Colon (tissue), 2 donors: ENCODE measurements around the gene TBXAS1.
"Not testable (repeated sequence)": the region's sequence is repeated elsewhere in the genome, so short reads cannot be mapped to it uniquely, and the experiment has no call there.

ENCODE experiments used
- FAIRE-seq: peaks from 2 replicates; lab custom pipeline; 2012; peaks lifted over from hg19 to GRCh38; lab: Jason Lieb, UNC
- donor health status: control.
- donor health status: control.

TBXAS1 gene

DNA sequence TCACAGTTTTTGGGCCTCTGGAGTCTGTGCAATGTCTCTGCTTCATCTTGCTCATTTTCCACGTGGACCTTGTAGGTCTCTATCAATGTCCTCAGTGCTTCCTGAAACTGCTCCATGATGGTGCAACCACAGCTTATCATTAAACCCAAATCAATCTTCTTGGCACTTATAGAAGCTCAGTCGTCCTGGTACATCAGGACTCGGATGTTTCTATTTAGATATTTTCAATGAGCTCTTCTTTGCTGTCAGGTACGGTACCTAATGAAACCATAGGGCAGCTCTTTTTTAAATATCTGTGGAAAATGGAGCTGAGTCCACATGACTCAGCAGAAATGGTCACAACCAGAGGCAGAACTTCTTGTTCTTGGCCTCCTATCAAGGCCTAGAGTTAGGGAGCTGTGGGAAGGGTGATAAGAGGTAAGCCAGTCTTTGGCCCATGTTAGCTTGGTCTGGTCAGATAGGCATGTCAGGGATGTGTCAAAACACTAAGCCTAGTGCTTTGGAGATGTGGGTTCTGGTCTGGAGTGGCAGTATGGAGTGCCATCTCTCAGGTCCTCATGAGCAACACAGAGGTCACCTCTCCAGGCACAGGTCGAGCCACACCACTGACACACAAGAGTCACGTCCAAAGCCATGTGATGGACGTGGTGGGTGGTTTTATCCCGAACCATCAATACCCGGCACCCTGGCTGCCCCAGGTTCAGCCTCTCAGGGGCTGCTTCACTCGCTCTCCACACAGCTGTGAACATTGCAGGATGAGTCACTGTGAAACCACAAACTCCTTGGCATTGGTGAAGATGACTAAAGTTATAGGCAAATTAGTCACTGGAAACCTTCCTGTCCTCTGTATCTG lies 87.0 kb downstream of the TBXAS1 start:
- FAIRE-seq: no peak

DNA sequence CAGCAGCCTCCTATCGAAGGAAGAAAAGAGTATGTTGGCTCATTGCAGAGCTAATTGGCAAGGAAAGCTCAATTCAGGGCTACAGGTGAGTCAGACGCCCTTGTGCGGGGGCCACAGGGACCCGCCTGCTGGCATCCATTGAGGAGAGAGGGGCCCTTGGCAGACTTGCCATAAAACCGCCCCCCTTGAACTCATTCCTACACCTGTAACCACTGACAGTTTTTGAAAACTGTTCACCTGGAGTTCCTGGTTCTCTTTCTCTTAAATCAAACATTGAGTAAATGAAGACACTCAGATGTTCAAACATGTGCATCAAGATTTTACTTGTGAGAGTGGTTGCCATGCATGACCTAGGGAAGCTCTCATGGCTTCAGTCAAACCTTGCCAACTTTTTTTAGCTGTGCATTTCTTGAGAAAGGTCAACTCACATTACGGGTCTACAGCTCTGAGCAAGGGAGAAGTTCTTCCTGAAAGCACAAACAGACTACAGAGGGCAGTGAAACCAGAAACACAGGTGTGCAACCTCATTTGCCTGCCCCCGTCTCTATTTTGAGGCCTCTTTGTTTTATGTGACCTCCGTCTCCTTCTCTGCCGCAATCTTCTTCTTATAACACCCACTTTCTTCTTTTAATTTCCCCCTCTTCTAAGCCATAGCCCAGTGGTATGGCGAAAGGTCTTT lies 87.8 kb downstream of the TBXAS1 start:
- no peak for FAIRE-seq

DNA sequence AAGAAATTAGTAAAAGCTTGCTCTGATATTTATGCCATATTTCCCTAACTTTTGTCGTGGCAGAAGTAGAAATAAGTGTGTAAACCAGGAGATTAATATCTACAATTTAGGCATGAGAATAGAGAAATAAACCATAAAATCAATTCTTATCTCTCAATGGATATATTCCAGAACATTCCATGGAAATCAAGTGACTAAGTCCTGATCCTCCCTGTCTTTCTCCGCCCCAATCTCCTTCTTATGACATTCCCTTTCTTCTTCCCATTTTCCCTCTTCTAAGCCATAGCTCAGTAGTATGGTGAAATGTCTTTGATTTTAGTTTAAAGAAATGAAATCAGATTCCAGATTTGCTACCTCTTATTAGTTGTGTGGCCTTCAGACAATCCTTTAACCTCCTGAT lies 88.8 kb downstream of the TBXAS1 start:
- FAIRE-seq: no peak

DNA sequence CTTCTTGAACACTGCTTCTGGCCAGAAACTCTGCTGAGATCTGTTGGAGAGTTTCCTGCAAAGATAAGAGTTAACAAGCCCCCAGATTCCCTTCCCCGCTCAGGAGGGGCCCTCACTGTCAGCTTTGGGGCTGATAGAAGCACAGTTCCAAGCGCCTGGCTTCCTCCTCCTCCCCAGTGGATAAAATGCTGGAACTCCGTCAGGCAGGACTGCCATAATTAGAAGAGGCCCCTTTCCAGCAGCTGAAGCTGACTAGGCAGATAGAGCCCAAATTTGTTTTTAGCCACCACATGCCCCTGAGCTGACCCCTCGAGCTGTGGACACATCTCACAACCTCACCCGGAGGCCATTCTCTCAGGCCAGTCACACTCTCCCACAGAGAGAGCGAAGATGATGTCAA lies 89.4 kb downstream of the TBXAS1 start:
- FAIRE-seq: no peak

DNA sequence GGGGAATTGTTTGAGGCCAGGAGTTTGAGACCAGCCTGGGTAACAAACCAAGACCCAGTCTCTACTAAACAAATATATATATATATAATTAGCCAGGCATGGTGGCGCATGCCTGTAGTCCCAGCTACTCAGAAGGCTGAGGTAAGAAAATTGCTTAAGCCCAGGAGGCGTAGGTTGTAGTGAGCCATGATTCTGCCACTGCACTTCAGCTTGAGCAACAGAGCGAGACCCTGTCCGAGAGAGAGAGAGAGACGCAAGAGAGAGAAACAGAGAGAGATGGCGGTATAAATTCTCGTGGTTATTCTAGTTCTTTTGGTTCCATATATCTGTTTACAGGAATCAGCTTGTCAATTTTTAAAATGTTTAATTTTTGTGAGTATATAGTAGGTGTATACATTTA lies 94.0 kb downstream of the TBXAS1 start:
- FAIRE-seq: no peak

DNA sequence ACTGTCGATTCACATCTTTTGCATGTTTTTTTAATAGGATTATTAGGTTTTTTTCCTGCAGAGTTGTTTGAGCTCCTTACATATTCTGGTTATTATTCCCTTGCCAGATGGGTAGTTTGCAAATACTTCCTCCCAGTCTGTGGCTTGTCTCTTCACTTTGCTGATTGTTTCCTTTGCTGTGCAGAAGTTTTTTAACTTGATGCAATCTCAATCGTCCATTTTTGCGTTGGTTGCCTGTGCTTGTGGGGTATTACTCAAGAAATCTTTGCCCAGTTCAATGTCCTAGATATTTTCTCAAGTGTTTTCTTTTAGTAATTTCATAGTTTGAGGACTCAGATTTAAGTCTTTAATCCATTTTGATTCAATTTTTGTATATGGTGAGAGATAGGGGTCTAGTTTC lies 95.4 kb downstream of the TBXAS1 start:
- FAIRE-seq: no peak

DNA sequence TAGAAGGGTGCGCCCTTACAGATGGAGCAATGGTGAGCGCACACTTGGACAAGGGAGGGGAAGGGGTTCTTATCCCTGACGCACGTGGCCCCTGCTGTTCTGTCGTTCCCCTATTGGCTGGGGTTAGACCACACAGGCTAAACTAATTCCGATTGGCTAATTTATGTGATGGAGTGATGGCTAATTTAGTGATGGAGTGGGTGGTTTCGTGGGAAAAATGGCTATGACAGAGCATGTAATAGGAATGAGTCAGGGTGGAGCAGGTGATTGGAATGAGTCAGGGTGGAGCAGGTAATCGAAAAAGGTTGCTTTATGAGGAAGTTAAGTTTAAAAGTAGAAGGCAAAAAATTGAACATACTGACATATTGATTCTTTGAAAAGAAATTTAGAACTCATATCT lies 100.2 kb downstream of the TBXAS1 start:
- FAIRE-seq: not testable (repeated sequence)

DNA sequence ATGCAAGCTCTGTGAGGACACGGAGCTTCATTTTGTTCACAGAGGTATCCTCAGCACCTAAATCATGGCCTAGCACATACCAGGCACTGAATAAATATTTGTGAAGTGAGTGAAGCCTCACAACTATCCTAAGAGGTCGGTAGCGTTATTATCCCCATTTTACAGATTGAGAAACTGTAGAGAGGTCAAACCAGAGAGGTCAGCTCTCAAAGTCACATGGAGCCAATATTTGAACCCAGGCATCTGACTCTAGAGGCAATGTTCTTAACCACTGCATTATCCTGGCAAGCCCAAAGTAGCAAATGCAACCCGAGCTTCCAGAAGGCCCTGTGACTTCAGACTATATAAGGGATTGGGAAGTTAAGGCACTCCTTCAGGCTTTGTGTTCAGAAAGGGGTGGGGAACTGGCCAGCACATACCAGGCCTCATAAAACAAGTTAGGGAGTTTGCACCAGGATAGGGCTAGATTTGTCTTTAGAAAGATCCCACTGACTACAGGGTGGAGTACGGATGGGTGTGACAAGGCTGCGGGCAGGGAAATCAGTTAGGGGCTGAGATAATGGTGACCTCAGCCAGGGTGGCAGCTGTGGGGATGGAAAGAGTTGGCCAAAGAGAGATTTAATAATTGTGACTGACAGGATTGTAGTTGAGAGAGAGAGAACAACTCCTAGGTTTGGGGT lies 101.4 kb downstream of the TBXAS1 start:
- FAIRE-seq: no peak

DNA sequence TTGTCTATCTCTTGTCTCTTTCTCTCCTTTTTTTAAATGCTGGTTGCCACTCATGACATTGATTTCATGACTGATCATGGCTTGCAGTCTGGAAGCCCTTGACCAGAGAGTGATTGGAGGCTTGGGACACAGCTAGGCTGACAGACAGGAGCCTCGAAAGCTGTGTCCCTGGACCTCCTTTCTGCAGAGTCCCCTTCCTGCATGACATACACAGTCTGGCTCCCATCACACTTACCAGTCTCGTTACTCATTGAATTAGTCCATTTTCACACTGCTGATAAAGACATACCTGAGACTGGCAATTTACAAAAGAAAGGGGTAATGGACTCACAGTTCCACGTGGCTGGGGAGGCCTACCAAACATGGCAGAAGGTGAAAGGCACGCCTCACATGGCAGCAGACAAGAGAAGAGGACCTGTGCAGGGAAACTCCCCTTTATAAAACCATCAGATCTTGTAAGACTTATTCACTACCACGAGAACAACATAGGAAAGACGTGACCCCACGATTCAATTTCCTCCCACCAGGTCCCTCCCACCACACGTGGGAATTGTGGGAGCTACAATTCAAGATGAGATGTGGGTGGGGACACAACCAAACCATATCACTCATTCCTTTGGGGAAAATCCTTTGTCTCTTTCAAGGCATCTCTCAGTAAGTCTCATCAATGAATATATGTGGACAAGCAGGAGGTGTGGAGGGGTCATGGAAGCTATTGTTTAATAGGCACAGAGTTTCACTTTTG lies 102.3 kb downstream of the TBXAS1 start:
- FAIRE-seq: no peak

DNA sequence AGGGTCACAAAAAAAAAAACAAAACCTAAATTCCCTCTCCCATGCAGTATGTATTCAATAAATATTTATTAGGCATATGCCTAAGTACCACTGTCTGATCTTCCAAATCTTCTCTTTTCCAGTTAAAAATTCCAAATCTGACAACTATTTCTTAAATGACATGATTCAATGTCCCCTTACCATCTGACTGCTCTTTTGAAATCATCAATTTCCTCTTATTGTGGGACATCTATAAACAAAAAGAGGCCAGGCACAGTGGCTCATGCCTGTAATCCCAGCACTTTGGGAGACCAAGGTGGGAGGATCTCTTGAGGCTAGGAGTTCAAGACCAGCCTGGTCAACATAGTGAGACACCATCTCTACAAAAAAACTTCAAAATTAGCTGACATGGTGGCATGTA lies 103.5 kb downstream of the TBXAS1 start:
- FAIRE-seq: no peak

DNA sequence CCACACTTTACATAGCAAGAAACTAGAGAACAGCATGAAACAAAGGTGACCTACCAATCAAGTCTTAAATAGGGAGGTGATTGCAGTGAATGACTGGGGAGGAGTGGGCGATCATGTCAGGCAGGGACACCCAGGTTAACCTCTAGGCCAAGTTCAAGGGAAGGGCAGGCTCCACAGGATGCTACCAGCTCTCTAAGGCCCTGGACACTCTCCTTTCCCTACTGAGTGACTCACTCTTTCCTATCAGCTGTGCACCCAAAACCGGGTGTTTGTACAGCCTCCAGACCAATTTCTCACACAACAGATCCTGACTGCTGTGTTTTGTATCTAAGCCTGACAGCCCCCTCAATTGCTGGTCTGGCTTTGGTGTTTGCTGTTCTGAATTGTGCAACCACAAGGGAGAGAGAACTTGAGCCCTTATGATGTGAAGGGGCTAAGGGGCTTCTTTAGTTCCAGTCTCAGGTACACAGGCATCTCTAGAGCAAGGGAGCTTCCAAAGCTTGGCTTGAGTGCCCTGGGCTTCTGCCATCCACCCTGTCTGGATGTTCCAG lies 107.8 kb downstream of the TBXAS1 start:
- no peak for FAIRE-seq

DNA sequence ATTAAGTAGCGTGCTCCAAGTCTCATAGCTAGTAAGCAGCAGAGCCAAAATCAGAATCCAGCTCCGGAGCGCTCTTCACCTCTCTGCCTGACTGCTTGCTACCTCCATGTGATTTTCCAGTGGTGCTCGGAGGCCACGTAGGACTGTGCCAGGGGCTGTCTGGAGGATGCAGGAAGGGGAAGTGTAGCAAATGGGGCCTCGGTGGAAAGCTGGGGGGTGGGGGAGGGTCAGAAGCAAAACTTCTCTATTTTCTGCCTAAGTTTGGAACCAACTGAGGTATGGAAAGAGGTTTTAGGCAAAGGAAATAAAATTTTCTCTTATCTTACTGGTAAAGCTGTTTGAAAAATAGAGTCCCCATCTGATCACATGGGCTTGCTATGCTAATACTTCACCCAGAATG lies 108.7 kb downstream of the TBXAS1 start:
- no peak for FAIRE-seq

DNA sequence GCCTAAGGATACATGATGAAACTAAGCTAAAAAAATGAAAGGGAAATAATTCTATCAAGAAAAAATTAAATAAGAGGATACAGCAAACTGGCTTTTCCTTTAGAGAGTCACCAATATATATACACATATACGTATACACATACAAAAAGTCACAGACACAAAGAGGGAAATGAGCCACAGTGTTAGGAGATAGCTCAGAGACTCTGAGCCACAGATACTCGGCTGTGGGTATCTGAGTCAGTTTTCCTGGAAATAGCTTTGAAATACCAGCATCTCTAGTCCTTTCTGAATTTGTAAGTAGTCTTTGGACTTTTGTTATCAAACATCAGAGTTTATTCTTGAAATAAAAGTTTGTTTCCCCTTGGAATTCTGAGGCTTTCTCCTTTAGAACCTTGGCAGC lies 111.8 kb downstream of the TBXAS1 start:
- no peak for FAIRE-seq

DNA sequence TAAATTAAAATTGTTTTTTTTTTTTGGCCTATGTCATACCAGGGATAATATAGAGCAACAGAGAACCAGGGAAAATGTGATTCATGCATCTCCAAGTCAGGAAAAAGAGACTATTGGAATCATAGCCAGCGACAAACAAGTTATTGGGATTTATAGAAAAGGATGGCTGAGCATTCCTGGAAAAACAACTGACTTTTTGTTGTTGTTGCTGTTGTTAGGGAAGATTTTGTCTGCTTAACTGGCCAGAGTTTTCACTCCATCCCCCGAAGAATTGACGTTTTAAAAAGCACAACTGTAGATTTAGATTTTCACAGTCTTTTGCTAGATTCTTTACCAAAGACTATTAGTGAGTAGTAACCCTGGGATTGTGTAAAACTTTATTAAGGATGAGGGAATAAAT lies 112.4 kb downstream of the TBXAS1 start:
- no peak for FAIRE-seq

DNA sequence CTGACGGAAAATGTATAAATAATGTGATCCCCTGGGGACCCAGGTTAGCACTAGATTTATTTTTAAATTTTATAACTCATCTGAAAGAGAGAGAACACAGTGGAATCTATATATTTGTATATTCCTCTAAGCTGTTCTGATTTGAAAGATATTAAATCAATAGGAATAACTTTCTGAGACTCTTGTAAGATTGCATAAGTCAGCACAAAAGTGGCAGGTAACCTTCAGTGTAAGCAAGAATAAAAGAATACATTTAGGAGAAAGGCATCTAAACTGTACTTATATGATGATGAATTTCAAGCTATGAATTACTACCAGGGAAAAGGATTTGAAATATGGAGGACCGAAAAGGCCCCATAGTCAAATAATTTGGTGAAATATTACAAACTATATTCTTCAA lies 112.8 kb downstream of the TBXAS1 start:
- no peak for FAIRE-seq

DNA sequence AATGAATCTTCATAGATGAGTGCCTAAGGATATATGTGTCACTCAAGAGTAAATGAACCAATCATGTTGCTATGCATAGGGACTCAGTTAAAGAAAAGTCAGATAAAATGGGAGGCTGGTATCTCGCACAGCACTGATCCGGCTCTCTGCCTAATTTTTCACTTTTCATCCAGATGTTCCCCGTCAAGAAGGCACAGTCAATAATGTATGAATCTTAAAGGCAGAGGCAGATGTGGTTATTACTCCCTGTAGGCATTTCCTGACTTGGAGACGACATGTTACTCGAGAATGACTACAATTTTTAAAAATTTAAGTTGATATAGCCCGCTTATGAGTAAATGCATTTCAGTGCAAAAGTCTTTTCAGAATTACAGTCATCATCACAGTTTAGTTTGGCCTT lies 113.6 kb downstream of the TBXAS1 start:
- no peak for FAIRE-seq

DNA sequence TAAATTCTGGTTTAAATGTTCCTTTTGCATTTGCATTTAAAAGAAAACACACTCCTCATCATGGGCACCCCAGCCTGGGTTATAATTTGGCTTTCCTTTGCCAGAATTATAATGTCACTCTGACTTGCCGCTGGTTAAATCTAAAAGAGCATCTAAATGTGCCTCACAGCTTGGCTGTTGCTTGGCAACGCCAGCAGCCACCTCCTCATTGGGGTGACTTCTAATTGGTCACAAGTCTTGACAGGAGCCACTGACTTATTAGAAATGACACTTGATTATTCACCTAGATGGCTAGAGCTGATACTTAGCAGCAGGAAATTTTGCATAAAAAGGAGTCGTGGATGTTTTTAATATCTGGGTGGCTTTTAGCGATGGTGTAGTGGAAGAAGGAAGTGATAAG lies 114.3 kb downstream of the TBXAS1 start:
- FAIRE-seq: no peak

DNA sequence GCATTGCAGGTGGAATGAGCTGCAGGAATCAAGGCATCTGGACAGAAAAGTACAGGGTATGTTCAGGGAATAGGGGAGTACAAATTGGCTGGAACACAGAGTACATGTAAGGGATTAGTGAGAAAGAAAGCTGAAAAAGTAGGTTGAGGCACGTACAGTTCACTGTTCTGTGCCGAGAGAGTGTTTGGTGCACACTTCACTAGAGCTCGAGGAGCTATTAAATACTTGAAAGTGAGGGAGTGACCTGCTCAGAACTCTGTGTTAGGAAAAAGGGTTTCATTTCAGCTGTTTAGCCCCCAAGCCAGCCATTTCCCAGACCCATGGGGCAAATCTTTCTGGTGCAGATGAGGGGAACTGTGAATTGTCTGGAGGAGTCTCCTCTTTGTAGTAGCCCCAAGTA lies 115.2 kb downstream of the TBXAS1 start:
- FAIRE-seq: no peak

DNA sequence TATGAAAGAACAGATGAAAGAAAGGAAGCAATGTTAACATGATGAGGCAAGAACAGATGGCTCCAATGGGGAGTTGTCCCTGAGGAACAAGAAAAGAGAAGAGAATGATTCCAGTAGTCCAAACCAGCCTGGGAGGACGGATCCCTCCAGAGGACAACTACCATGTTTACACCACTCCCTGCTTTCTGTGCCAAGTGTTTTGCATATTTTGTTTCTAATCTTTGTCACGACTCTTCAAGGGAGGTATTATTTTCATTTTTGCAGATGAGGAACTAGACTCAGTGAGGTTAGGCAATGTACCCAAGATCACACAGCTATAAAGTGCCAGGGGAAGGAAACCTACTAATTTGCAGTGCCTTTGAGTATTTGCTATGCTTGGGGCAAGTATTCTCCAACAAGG lies 117.5 kb downstream of the TBXAS1 start:
- FAIRE-seq: no peak

DNA sequence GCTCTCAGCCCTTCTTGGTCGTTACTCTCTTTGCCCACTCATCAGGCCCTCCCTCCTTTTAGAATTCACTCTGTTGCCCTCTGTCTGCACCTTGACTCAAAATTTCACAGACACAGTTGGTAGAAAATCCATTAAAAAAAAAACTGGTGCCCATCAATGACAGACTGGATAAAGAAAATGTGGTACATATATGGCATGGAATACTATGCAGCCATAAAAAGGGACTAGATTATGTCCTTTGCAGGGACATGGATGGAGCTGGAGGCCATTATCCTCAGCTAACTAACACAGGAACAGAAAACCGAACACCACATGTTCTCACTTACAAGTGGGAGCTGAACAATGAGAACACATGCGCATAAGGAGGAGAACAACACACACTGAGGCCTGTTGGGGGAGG lies 118.0 kb downstream of the TBXAS1 start:
- FAIRE-seq: no peak

DNA sequence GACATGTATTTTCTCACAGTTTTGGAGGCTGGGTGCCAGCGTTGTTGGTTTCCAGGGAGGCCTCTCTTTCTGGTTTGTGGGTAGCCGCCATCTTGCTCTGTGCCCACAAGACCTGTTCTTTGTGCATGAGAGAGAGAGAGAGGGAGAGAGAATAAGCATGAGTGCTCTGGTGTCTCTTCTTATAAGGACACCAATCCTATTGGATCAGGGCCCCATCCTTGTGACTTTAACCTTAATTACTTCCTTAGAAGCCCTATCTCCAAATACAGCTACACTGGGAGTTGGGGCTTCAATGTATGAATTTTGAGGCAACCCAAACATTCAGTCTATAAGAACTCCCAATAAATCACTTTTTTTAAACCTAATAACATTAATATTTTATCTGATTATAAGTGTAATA lies 119.1 kb downstream of the TBXAS1 start:
- FAIRE-seq: no peak

DNA sequence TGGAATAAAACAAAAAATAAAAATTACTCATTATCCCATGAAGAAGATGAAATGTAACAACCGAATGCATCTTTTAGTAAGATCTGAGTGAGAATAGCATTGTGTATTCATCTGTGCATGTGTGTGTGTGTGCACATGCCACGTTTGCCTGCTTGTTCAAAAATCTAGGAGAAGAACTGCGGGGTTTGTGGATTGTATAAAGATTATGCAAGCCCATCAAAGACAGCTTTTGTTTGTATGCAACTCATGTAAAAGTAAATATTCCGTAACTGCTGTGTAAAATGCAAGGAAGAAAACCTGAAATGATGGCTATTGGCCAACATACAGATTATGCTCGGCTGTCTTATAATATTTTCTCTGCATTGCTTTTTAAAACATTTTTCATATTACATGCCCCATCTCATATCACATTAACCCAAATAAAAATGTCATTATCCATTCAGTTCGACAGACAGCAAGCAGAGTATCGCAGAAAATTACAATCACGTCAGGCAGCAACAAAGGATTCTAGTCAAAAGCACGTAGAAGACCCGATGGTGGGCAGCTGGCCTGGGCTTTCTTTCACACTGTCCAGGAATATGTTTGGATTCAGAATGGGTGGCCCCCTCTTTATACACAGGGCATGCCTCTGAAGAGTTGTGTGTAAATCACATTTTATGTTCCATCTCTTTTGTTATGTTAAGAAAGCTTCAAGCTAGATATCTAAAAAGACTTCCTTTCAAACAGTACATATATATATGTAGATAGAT lies 119.7 kb downstream of the TBXAS1 start:
- FAIRE-seq: no peak
